ENCODE results near the gene ARID1B.

ARID1B gene

DNA sequence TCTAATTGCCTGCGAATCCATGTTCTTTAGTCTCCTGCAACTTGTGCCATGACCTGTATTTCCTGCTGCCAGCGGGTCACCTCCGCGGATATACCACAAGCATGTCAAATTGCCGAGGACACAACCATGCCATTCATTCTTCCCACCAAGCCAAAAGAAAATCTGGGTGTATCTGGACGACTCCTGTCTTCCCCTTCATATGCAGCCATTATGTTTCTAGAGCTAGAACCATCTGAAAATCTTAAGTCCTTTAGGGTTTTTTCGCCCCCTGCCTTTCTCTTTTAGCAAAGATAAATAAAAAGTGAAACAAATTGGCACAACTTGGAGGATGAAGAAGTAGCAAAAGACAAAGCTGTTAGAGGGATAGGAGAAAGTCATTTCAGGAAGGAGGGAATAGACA, 242.6 kb downstream of the ARID1B start:
- Histone ChIP-seq H3K4me1 (ENCODE audit: insufficient read depth, low read length, severe bottlenecking) (peaks cover 78% of the 10 kb centered on the region), H3K9ac (ENCODE audit: low read length) (peak overlapping the region; percentile 30; the same call in 1 of the 2 replicates), H3K9me2 (ENCODE audit: low read depth, low read length) (no peaks in the 10 kb centered on the region), H3K4me3 (ENCODE audit: low read depth, low read length, poor library complexity, severe bottlenecking) (peak overlapping the region; percentile 89), H2AFZ (ENCODE audit: low read length) (no peak overlapping the region), H3K27ac (ENCODE audit: low read depth, low read length, poor library complexity, severe bottlenecking) (peak overlapping the region; percentile 99), H3K9me3 (ENCODE audit: low read length) (no peaks in the 10 kb centered on the region), H3F3A (ENCODE audit: insufficient read depth, low read length) (0 out of 2 replicates have a peak, but pooled peaks cover 2% of the 10 kb centered on the region), H3K4me2 (ENCODE audit: low read length) (peak overlapping the region; percentile 93), H3K36me3 (ENCODE audit: insufficient read depth, low read length) (no peaks in the 10 kb centered on the region), H3K27me3 (ENCODE audit: insufficient read depth, low read length) (no peaks in the 10 kb centered on the region), H4K20me1 (ENCODE audit: insufficient read depth, low read length) (no peaks in the 10 kb centered on the region), H3K79me2 (ENCODE audit: insufficient read depth, low read length) (peaks cover 62% of the 10 kb centered on the region)
- TF ChIP-seq, protein P1, sequence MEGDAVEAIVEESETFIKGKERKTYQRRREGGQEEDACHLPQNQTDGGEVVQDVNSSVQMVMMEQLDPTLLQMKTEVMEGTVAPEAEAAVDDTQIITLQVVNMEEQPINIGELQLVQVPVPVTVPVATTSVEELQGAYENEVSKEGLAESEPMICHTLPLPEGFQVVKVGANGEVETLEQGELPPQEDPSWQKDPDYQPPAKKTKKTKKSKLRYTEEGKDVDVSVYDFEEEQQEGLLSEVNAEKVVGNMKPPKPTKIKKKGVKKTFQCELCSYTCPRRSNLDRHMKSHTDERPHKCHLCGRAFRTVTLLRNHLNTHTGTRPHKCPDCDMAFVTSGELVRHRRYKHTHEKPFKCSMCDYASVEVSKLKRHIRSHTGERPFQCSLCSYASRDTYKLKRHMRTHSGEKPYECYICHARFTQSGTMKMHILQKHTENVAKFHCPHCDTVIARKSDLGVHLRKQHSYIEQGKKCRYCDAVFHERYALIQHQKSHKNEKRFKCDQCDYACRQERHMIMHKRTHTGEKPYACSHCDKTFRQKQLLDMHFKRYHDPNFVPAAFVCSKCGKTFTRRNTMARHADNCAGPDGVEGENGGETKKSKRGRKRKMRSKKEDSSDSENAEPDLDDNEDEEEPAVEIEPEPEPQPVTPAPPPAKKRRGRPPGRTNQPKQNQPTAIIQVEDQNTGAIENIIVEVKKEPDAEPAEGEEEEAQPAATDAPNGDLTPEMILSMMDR (IDR thresholded peaks at IDR 0.05; ENCODE audit: low read length): peak; percentile 39; the same call in 1 of the 2 replicates
- no peak for TF ChIP-seq EZH2 (IDR thresholded peaks at IDR 0.05; ENCODE audit: borderline replicate concordance, low read length)

DNA sequence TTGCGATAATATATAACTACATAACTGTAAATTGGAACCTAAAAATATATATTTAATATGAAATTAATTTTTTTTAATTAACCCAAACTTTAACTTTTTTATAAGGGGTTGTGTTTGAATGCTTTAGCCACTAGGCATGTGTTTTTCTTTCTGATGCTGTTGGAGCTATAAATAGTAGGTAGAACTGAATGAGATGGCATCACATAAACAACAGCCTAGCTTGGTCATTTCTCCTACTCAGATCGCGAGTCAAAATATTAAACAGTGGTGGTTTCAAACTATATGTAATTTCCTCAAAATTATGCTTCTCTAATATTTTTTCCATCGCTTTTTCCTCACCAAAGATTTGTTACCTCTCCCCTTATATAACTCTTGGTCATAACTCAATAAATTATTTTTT, 243.2 kb downstream of the ARID1B start:
- H3K9me2 ChIP-seq (ENCODE audit: low read depth, low read length): no peaks in the 10 kb centered on the region
- peak overlapping the region; percentile 99 for H3K27ac ChIP-seq (ENCODE audit: low read depth, low read length, poor library complexity, severe bottlenecking)
- peak overlapping the region; percentile 98 for H3K9ac ChIP-seq (ENCODE audit: low read length)
- no peaks in the 10 kb centered on the region for H4K20me1 ChIP-seq (ENCODE audit: insufficient read depth, low read length)
- H2AFZ ChIP-seq (ENCODE audit: low read length): no peak overlapping the region
- no peaks in the 10 kb centered on the region for H3K36me3 ChIP-seq (ENCODE audit: insufficient read depth, low read length)
- peaks cover 71% of the 10 kb centered on the region for H3K4me1 ChIP-seq (ENCODE audit: insufficient read depth, low read length, severe bottlenecking)
- H3K4me2 ChIP-seq (ENCODE audit: low read length): peak overlapping the region; percentile 93
- peaks cover 63% of the 10 kb centered on the region for H3K79me2 ChIP-seq (ENCODE audit: insufficient read depth, low read length)
- H3K4me3 ChIP-seq (ENCODE audit: low read depth, low read length, poor library complexity, severe bottlenecking): peak overlapping the region; percentile 89
- TF ChIP-seq, protein P1 (IDR thresholded peaks at IDR 0.05; ENCODE audit: low read length): no peak
- no peak for TF ChIP-seq EZH2 (IDR thresholded peaks at IDR 0.05; ENCODE audit: borderline replicate concordance, low read length)
- 0 out of 2 replicates have a peak, but pooled peaks cover 2% of the 10 kb centered on the region for H3F3A ChIP-seq (ENCODE audit: insufficient read depth, low read length)
- H3K9me3 ChIP-seq (ENCODE audit: low read length): no peaks in the 10 kb centered on the region
- no peaks in the 10 kb centered on the region for H3K27me3 ChIP-seq (ENCODE audit: insufficient read depth, low read length)

DNA sequence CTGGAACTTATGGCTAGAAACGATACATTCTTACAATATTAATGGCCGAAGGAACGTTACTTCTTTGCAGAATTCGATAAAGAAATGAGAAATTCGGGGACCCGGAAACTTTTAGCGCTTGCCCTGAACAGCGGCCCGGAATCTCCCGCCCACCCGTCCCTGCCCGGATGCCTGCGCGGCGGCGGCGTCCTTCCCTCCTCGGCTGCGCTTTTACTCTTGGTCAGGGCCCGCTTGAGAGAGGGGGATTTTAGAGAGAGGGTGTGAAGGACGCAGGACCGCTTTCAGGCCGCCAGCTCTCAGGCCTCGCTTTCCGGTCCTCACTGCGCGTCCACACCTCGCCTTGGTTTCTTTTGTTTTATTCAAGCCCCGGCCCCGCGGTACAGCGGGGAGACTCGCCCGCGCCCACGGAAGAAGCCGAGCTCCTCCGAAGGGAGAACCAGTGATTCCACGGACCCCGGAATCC, 243.7 kb downstream of the ARID1B start:
- no peaks in the 10 kb centered on the region for H3K27me3 ChIP-seq (ENCODE audit: insufficient read depth, low read length)
- no peak overlapping the region for H2AFZ ChIP-seq (ENCODE audit: low read length)
- peak overlapping the region; percentile 99 for H3K27ac ChIP-seq (ENCODE audit: low read depth, low read length, poor library complexity, severe bottlenecking)
- peaks cover 66% of the 10 kb centered on the region for H3K4me1 ChIP-seq (ENCODE audit: insufficient read depth, low read length, severe bottlenecking)
- H3K9me2 ChIP-seq (ENCODE audit: low read depth, low read length): no peaks in the 10 kb centered on the region
- no peaks in the 10 kb centered on the region for H4K20me1 ChIP-seq (ENCODE audit: insufficient read depth, low read length)
- H3F3A ChIP-seq (ENCODE audit: insufficient read depth, low read length): 0 out of 2 replicates have a peak, but pooled peaks cover 2% of the 10 kb centered on the region
- H3K4me2 ChIP-seq (ENCODE audit: low read length): peak overlapping the region; percentile 93
- H3K36me3 ChIP-seq (ENCODE audit: insufficient read depth, low read length): no peaks in the 10 kb centered on the region; the same call in 1 of the 2 replicates
- H3K9ac ChIP-seq (ENCODE audit: low read length): peak overlapping the region; percentile 98
- peak overlapping the region; percentile 89 for H3K4me3 ChIP-seq (ENCODE audit: low read depth, low read length, poor library complexity, severe bottlenecking)
- TF ChIP-seq EZH2 (IDR thresholded peaks at IDR 0.05; ENCODE audit: borderline replicate concordance, low read length): no peak
- TF ChIP-seq, protein P1 (IDR thresholded peaks at IDR 0.05; ENCODE audit: low read length): no peak
- H3K79me2 ChIP-seq (ENCODE audit: insufficient read depth, low read length): peaks cover 62% of the 10 kb centered on the region
- H3K9me3 ChIP-seq (ENCODE audit: low read length): no peaks in the 10 kb centered on the region

Measured in OCI-LY1 (cell line).